HG03095 (cell line): ENCODE measurements around the gene ZCCHC4.

Experiments
- ATAC-seq: cut with Tn5 transposase; IDR thresholded peaks from one replicate; pipeline ENCODE4 v1.9.1; 2021; ENCODE audit warnings: moderate library complexity; ENCODE audit not compliant: unreplicated experiment

ZCCHC4 gene

GRCh38 chr4:25312496-25313200 is at the start of gene ZCCHC4:
TSS of gene ZCCHC4 (plus strand) at chr4:25312774. CDS start at chr4:25312810, 36 bp downstream.
- peak; percentile 69 for ATAC-seq

GRCh38 chr4:25271866-25272265 is 40.7 kb upstream of the ZCCHC4 start:
- no peak for ATAC-seq

- ATAC-seq = no peak
Observed at GRCh38 chr4:25280210-25280609, 32.4 kb upstream of the ZCCHC4 start.

- ATAC-seq = no peak
Observed at GRCh38 chr4:25283948-25284347, 28.6 kb upstream of the ZCCHC4 start.

GRCh38 chr4:25284466-25284865 is 28.1 kb upstream of the ZCCHC4 start:
- ATAC-seq = no peak

GRCh38 chr4:25290490-25291067 is 22.0 kb upstream of the ZCCHC4 start:
- no peak for ATAC-seq

GRCh38 chr4:25291158-25291733 is 21.3 kb upstream of the ZCCHC4 start:
- no peak for ATAC-seq

GRCh38 chr4:25297528-25298242 is 14.9 kb upstream of the ZCCHC4 start:
- ATAC-seq = no peak

- ATAC-seq = no peak
Observed at GRCh38 chr4:25299476-25300203, 12.9 kb upstream of the ZCCHC4 start.

- ATAC-seq = no peak
Observed at GRCh38 chr4:25301471-25301870, 11.1 kb upstream of the ZCCHC4 start.

GRCh38 chr4:25302626-25303025 is 9.9 kb upstream of the ZCCHC4 start:
- ATAC-seq = no peak

- ATAC-seq = no peak
Observed at GRCh38 chr4:25303578-25303977, 9.0 kb upstream of the ZCCHC4 start.

GRCh38 chr4:25306518-25307057 is 6.0 kb upstream of the ZCCHC4 start:
- no peak for ATAC-seq

- no peak for ATAC-seq
Observed at GRCh38 chr4:25307596-25307995, 5.0 kb upstream of the ZCCHC4 start.

GRCh38 chr4:25308306-25308705 is 4.3 kb upstream of the ZCCHC4 start:
- no peak for ATAC-seq

- ATAC-seq = no peak
Observed at GRCh38 chr4:25308761-25309160, 3.8 kb upstream of the ZCCHC4 start.

- peak; percentile 72 for ATAC-seq
Observed at GRCh38 chr4:25310066-25310802, 2.3 kb upstream of the ZCCHC4 start.

- ATAC-seq = peak; percentile 28
Observed at GRCh38 chr4:25310803-25311166, 1.8 kb upstream of the ZCCHC4 start.

- ATAC-seq = no peak
Observed at GRCh38 chr4:25313201-25313895, 774 bp downstream of the ZCCHC4 start.

GRCh38 chr4:25320336-25320735 is 7.8 kb downstream of the ZCCHC4 start:
- no peak for ATAC-seq
